HG03060 (cell line): ENCODE results near the gene OSBPL8.
"Not testable (repeated sequence)": the region's sequence is repeated elsewhere in the genome, so short reads cannot be mapped to it uniquely, and the experiment has no call there.

Experiments
- ATAC-seq: cut with Tn5 transposase; IDR thresholded peaks from one replicate; pipeline ENCODE4 v1.9.1; 2021; ENCODE audit warnings: low read depth, moderate number of reproducible peaks; ENCODE audit not compliant: unreplicated experiment

The OSBPL8 gene

GRCh38 chr12:76529226-76529918, 30.2 kb downstream of the OSBPL8 start:
- no peak for ATAC-seq

GRCh38 chr12:76523408-76523807, 36.2 kb downstream of the OSBPL8 start:
- no peak for ATAC-seq

- ATAC-seq = no peak
Measured at GRCh38 chr12:76520348-76520747, 39.2 kb downstream of the OSBPL8 start.

GRCh38 chr12:76519538-76519937, 40.0 kb downstream of the OSBPL8 start:
- ATAC-seq = no peak

GRCh38 chr12:76518699-76519098, 40.9 kb downstream of the OSBPL8 start:
- no peak for ATAC-seq

GRCh38 chr12:76515271-76515670, 44.3 kb downstream of the OSBPL8 start:
- no peak for ATAC-seq

GRCh38 chr12:76511116-76511716, 48.4 kb downstream of the OSBPL8 start:
- ATAC-seq = peak; percentile 88

GRCh38 chr12:76508128-76508980, 51.2 kb downstream of the OSBPL8 start:
- no peak for ATAC-seq

- ATAC-seq = no peak
Measured at GRCh38 chr12:76506149-76506548, 53.4 kb downstream of the OSBPL8 start.

- ATAC-seq = no peak
Measured at GRCh38 chr12:76505050-76505449, 54.5 kb downstream of the OSBPL8 start.

- ATAC-seq = no peak
Measured at GRCh38 chr12:76504606-76505005, 55.0 kb downstream of the OSBPL8 start.

- no peak for ATAC-seq
Measured at GRCh38 chr12:76503957-76504356, 55.6 kb downstream of the OSBPL8 start.

- ATAC-seq = no peak
Measured at GRCh38 chr12:76501390-76501789, 58.2 kb downstream of the OSBPL8 start.

- ATAC-seq = not testable (repeated sequence)
Measured at GRCh38 chr12:76499136-76499535, 60.4 kb downstream of the OSBPL8 start.

GRCh38 chr12:76495556-76495955, 64.0 kb downstream of the OSBPL8 start:
- ATAC-seq = no peak

- ATAC-seq = no peak
Measured at GRCh38 chr12:76491292-76491691, 68.3 kb downstream of the OSBPL8 start.

GRCh38 chr12:76490763-76491162, 68.8 kb downstream of the OSBPL8 start:
- ATAC-seq = no peak

GRCh38 chr12:76489737-76490136, 69.8 kb downstream of the OSBPL8 start:
- no peak for ATAC-seq

- ATAC-seq = no peak
Measured at GRCh38 chr12:76486011-76486410, 73.6 kb downstream of the OSBPL8 start.

- ATAC-seq = no peak
Measured at GRCh38 chr12:76480796-76481195, 78.8 kb downstream of the OSBPL8 start.

- no peak for ATAC-seq
Measured at GRCh38 chr12:76478045-76478444, 81.5 kb downstream of the OSBPL8 start.
